Astrocyte of the cerebellum (primary cell): ENCODE measurements around the gene RFX1.
A peak's percentile ranks its signal among the peaks of the same experiment; 100 is the strongest.

Experiments used
- DNase-seq: peaks from one replicate; pipeline ENCODE4 v3.0.0-alpha.2; 2011; ENCODE audit warnings: low read depth
- H3K4me3 ChIP-seq: 2 replicates; pipeline ENCODE4 v1.5.1; 2011; ENCODE audit warnings: mild to moderate bottlenecking, low read depth, low read length, moderate library complexity
- CTCF ChIP-seq: IDR thresholded peaks from 2 replicates; pipeline ENCODE4 v1.5.1; 2012; ENCODE audit warnings: low read length, low read depth, moderate library complexity, mild to moderate bottlenecking; ENCODE audit errors: missing control alignments
- in situ Hi-C: cut with HindIII; loops from 2 replicates; pipeline ENCODE4 v1.10.0; 2017; ENCODE audit warnings: low sequenced_read_pairs

RFX1 gene

GRCh38 chr19:13996928-13997630 is 9.0 kb downstream of the RFX1 start:
- H3K4me3 ChIP-seq, result no peak overlapping the region
- DNase-seq, result no peak
- TF ChIP-seq CTCF, result no peak
- in situ Hi-C loops, result no loop called here

GRCh38 chr19:13995878-13996765 is 10.0 kb downstream of the RFX1 start:
- no peak for DNase-seq
- H3K4me3 ChIP-seq, result no peak overlapping the region
- in situ Hi-C loops, result no loop called here
- TF ChIP-seq CTCF, result no peak

- in situ Hi-C loops, result no loop called here
- no peak for TF ChIP-seq CTCF
- peak; percentile 11 for DNase-seq
- H3K4me3 ChIP-seq, result no peak overlapping the region
These were observed 10.9 kb downstream of the RFX1 start for GRCh38 chr19:13995017-13995728.

GRCh38 chr19:13993590-13994300 is 12.4 kb downstream of the RFX1 start:
- TF ChIP-seq CTCF, result no peak
- no peak overlapping the region for H3K4me3 ChIP-seq
- in situ Hi-C loops, result no loop called here
- no peak for DNase-seq

- no peak overlapping the region for H3K4me3 ChIP-seq
- TF ChIP-seq CTCF, result no peak
- in situ Hi-C loops, result no loop called here
These were observed 14.1 kb downstream of the RFX1 start for GRCh38 chr19:13992025-13992424.

GRCh38 chr19:13990085-13990484 is 16.0 kb downstream of the RFX1 start:
- in situ Hi-C loops, result no loop called here
- no peak for TF ChIP-seq CTCF
- H3K4me3 ChIP-seq, result no peak overlapping the region
- DNase-seq, result no peak

More at GRCh38 chr19:13992025-13992424, 14.1 kb downstream of the RFX1 start:
- DNase-seq, result no peak
